H1 (cell line): ENCODE data around the gene MARCHF10. TPM values are rescaled to one million over a fixed set of nuclear protein-coding genes. Genes with fewer than 3 reads are reported as not detected.

Source experiments
- CBX8 ChIP-seq: fragments of 300-800, 300-1000 bp; sonication (generic); IDR thresholded peaks from 2 replicates; pipeline ENCODE4 v1.7.1; 2016; ENCODE audit warnings: low read depth, low read length, borderline replicate concordance
- CHD7 ChIP-seq: fragments of 300-600 bp; sonication (generic); IDR thresholded peaks from 2 replicates; pipeline ENCODE4 v1.7.1; 2012; ENCODE audit warnings: low read length, moderate library complexity, mild to moderate bottlenecking, inconsistent platforms; ENCODE audit not compliant: insufficient replicate concordance
- FOSL1 ChIP-seq: IDR thresholded peaks from 2 replicates; pipeline ENCODE4 v1.6.1; 2011; ENCODE audit warnings: mild to moderate bottlenecking, low read depth, low read length, moderate library complexity; ENCODE audit not compliant: insufficient read depth
- HDAC2 ChIP-seq, 2 experiments: fragments of 300-600 bp in 1 of 2; sonication (generic) in 1 of 2; IDR thresholded peaks; 2 replicates each; pipeline ENCODE4 v1.6.1; 2011 to 2012; ENCODE audit warnings: low read depth in 2 of 2, low read length in 2 of 2, mild to moderate bottlenecking in 2 of 2, moderate library complexity in 2 of 2, borderline replicate concordance in 1 of 2, inconsistent platforms in 1 of 2
- JUND ChIP-seq: IDR thresholded peaks from 2 replicates; pipeline ENCODE4 v1.6.1; 2011; ENCODE audit warnings: mild to moderate bottlenecking, improper control_type of control experiment, low read length
- MAFK ChIP-seq: IDR thresholded peaks from 2 replicates; pipeline ENCODE4 v1.6.1; 2012; ENCODE audit warnings: low read depth, mild to moderate bottlenecking, improper control_type of control experiment, low read length
- SAP30 ChIP-seq: fragments of 300-600 bp; sonication (generic); IDR thresholded peaks from 2 replicates; pipeline ENCODE4 v1.7.1; 2012; ENCODE audit warnings: low read length, moderate library complexity, mild to moderate bottlenecking, inconsistent platforms; ENCODE audit not compliant: insufficient read depth, insufficient replicate concordance
- SP2 ChIP-seq: IDR thresholded peaks from 2 replicates; pipeline ENCODE4 v1.6.1; 2012; ENCODE audit warnings: mild to moderate bottlenecking, low read length, inconsistent platforms
- ZNF274 ChIP-seq: IDR thresholded peaks from 2 replicates; pipeline ENCODE4 v1.7.0; 2012; ENCODE audit warnings: low read length, borderline replicate concordance; ENCODE audit errors: extremely low read depth
- polyA plus RNA-seq, 7 experiments: library from polyadenylated mRNA; depleted of rRNA in 3 of 7; stranded (reverse) in 5 of 7; unstranded in 2 of 7; fragments of >200 nt in 5 of 7; fragments of 200-250 nt in 2 of 7; gene quantifications; 1 replicate in 5 of 7; 2 replicates in 1 of 7; 4 replicates in 1 of 7; pipeline versions ENCODE4 v1.2.1 to v1.2.3, GENCODE V29; 2011 to 2013; ENCODE audit warnings: missing spikeins in 2 of 7, mixed read lengths in 2 of 7
- total RNA-seq: library from RNA; stranded (reverse); fragmentation: NEBNext Ultra II Directional; extraction: Animal tissue kit (Norgen Biotek cat#: 25700); gene quantifications from 2 replicates; pipeline ENCODE4 v1.2.1, GENCODE V29; 2021

Gene MARCHF10
- total and polyA plus RNA-seq, 2 of the 8 experiments (the other 6 are each of a cell fraction or from before 2014, with no cell fraction given) = 0.48 to 0.73 TPM

DNA sequence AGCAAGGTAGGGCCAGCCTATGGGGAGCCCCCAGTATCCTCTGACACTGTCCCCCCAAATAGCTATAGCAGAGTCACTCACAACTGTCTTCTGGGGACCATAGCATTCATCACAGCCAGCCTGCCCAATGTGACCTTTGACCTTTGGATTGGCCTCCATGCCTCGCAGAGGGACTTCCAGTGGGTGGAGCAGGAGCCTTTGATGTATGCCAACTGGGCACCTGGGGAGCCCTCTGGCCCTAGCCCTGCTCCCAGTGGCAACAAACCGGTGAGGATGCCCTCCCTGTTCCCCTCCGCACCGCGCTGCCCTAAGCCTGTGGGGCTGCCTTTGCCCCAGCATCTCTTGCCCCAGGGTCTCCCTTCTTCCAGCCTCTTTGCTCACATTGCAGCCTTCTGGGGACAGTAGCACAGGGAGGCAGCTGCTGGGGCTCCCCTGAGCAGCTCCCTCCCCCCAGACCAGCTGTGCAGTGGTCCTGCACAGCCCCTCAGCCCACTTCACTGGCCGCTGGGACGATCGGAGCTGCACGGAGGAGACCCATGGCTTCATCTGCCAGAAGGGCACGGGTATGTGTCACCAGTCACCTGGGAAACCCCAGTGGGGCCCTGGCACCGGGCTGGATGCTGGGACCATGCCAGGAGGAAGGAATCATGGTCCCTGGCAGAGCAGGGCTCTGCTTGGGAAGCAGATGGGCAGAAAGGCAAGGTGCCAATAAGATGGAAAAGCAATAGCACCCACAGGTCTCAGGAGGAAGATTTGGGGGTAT is 119.5 kb downstream of the MARCHF10 start (continued):
- TF ChIP-seq CHD7 (no peak), SAP30 (no peak), FOSL1 (no peak), HDAC2 (IDR thresholded peaks at IDR 0.05; ENCODE audit: borderline replicate concordance in 1 of 2, low read depth in 2 of 2, low read length in 2 of 2) (no peak), ZNF274 (no peak), JUND (no peak), MAFK (no peak), SP2 (no peak), CBX8 (no peak)
